Thyroid gland (tissue), 4 donors: ENCODE results near the gene KCNK17.

Experiments
- POLR2A ChIP-seq, 2 donors: fragments of 450-650 bp; IDR thresholded peaks; one replicate each; pipeline ENCODE4 v1.6.1; 2017; ENCODE audit warnings: antibody characterized with exemption in 2 of 2, mild to moderate bottlenecking in 2 of 2, moderate library complexity in 1 of 2
- TF ChIP-seq, protein P1 (sequence below), 6 experiments: fragments of 200-600 bp in 3 of 6; fragments of 450-650 bp in 3 of 6; sonication (generic) in 3 of 6; IDR thresholded peaks; one replicate each; pipeline ENCODE4 v1.5.1; 2016 to 2019; ENCODE audit warnings: antibody characterized with exemption in 6 of 6, mild to moderate bottlenecking in 2 of 6, inconsistent platforms in 1 of 6, moderate library complexity in 1 of 6

DNA sequence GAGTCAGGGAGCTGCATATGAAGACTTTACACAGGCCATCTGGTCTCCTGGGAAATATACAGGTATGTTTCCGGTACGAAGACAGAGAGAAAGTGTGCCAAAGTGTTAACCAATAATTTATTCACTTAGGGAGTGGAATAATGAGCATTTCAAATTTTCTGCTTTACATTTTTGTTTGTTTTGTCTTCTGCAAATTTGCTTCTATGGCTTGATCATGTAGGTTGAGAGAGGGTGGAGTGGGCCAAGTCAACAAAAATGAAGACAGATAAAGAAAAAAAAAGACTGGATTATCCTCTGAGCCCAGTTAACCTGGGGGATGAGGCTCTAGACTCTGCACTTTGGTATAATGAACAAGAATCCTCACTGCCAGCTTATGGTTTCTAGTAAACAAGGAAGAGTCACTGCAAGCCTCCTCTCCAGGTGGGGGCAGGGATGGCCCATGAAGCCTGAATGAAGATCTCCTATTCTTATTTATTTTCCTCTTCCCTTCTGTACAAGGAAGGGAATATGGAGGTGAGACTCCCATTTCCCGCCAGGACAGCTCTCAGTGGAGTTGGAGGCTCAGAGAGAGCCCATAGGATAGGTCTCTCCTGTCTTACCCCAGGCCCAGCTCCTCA lies 37.7 kb downstream of the KCNK17 start:
- TF ChIP-seq POLR2A (IDR thresholded peaks at IDR 0.05): no peak
- TF ChIP-seq, protein P1, sequence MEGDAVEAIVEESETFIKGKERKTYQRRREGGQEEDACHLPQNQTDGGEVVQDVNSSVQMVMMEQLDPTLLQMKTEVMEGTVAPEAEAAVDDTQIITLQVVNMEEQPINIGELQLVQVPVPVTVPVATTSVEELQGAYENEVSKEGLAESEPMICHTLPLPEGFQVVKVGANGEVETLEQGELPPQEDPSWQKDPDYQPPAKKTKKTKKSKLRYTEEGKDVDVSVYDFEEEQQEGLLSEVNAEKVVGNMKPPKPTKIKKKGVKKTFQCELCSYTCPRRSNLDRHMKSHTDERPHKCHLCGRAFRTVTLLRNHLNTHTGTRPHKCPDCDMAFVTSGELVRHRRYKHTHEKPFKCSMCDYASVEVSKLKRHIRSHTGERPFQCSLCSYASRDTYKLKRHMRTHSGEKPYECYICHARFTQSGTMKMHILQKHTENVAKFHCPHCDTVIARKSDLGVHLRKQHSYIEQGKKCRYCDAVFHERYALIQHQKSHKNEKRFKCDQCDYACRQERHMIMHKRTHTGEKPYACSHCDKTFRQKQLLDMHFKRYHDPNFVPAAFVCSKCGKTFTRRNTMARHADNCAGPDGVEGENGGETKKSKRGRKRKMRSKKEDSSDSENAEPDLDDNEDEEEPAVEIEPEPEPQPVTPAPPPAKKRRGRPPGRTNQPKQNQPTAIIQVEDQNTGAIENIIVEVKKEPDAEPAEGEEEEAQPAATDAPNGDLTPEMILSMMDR (IDR thresholded peaks at IDR 0.05): no peak
